ENCODE measurements around the gene TREM1. TPM values are rescaled to one million over a fixed set of nuclear protein-coding genes. Genes with fewer than 3 reads are reported as not detected.

TREM1 gene
- total RNA-seq, 4 donors from 2014 or later, result 2.1 TPM; not detected in 3

DNA sequence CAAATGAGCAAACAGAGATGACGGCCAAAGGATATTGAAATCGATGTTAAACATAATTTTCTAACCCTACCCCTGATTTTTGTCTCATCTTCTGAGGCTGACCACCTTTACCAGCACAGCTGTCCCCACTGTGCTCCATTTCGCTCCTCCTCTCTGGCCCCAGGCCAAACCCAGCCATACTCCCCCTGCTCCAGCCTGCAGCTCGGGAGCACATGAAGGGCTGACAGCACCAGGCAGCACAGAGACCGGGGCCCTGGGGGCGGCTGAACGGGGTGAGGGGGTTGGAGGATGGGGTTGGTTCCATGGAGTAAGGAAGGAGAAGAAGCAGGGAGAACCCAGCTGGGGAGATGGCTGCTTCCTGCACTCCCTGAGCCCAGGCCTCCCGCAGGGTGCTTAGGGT is 45.8 kb upstream of the TREM1 start:
- DNase-seq, result no peak

GRCh38 chr6:41331401-41332150 is 45.1 kb upstream of the TREM1 start:
- DNase-seq, result no peak
- H3K4me1 ChIP-seq, result peaks cover 0 to 18% (median 6%) of the 10 kb centered on the region in 4 donors
- no peaks in the 10 kb centered on the region for H3K9me3 ChIP-seq
- H3K27me3 ChIP-seq, result no peaks in the 10 kb centered on the region
- no peak overlapping the region for H3K4me3 ChIP-seq
- TF ChIP-seq POLR2A (IDR thresholded peaks at IDR 0.05) (no peak), CTCF (IDR thresholded peaks at IDR 0.05) (no peak)
- H3K36me3 ChIP-seq, result no peaks in the 10 kb centered on the region
- H3K27ac ChIP-seq, result no peak overlapping the region

More for the DNA sequence above, 45.8 kb upstream of the TREM1 start:
- TF ChIP-seq CTCF (IDR thresholded peaks at IDR 0.05), result no peak
- TF ChIP-seq POLR2A (IDR thresholded peaks at IDR 0.05), result no peak
- H3K27me3 ChIP-seq, result no peaks in the 10 kb centered on the region
- H3K4me1 ChIP-seq, result peaks cover 0 to 18% (median 6%) of the 10 kb centered on the region in 4 donors
- H3K9me3 ChIP-seq, result no peaks in the 10 kb centered on the region
- no peak overlapping the region for H3K27ac ChIP-seq
- no peaks in the 10 kb centered on the region for H3K36me3 ChIP-seq
- H3K4me3 ChIP-seq, result no peak overlapping the region

DNA sequence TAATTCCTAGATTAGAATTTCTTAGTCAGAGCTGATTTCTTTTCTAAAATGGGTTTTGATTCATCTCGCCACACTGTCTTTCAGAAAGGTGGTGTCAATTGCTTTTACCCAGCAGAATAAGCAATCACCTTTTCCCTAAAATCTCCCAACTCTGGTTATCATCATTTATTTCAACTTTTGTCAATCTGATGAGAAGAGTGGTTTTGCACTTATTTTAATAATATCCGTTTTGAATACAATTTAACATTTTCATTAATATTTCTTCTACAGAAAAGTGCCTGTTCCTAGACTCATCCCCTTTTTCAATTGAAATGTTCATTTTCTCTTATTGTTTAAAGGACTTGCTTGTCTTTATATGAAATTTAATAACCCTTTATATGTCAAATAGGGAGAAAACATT is 40.7 kb upstream of the TREM1 start:
- Histone ChIP-seq H3K27ac (no peak overlapping the region), H3K27me3 (no peaks in the 10 kb centered on the region), H3K36me3 (no peaks in the 10 kb centered on the region), H3K4me3 (no peak overlapping the region), H3K4me1 (no peaks in the 10 kb centered on the region), H3K9me3 (no peaks in the 10 kb centered on the region)
- TF ChIP-seq POLR2A (IDR thresholded peaks at IDR 0.05), result no peak
- no peak for TF ChIP-seq CTCF (IDR thresholded peaks at IDR 0.05)
- DNase-seq, result no peak

DNA sequence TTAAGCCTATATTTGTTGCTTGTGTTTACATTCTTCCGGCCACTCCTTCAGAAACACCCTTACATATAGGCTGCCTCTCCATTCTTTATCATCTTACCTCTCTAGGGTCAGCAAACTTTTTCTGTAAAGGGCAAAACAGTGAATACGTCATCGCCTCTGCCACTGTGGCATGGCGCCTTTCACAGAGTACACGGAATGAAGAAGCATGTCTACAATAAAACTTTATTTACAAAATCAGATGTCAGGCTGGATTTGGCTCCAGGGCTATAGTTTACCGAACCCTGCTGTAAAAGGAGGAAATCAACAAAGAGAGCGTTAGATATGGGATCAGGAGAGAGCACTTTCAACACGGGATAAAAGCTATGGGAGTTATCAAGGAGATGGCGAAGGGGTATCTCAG is 39.6 kb upstream of the TREM1 start:
- no peak for TF ChIP-seq CTCF (IDR thresholded peaks at IDR 0.05)
- TF ChIP-seq POLR2A (IDR thresholded peaks at IDR 0.05), result no peak
- Histone ChIP-seq H3K4me3 (no peak overlapping the region), H3K27me3 (no peaks in the 10 kb centered on the region), H3K4me1 (no peaks in the 10 kb centered on the region), H3K27ac (no peak overlapping the region), H3K9me3 (no peaks in the 10 kb centered on the region), H3K36me3 (no peaks in the 10 kb centered on the region)
- no peak for DNase-seq

GRCh38 chr6:41325446-41326066 is 39.1 kb upstream of the TREM1 start:
- H3K4me3 ChIP-seq, result no peak overlapping the region
- H3K27ac ChIP-seq, result no peak overlapping the region
- H3K36me3 ChIP-seq, result no peaks in the 10 kb centered on the region
- no peaks in the 10 kb centered on the region for H3K27me3 ChIP-seq
- no peaks in the 10 kb centered on the region for H3K9me3 ChIP-seq
- TF ChIP-seq POLR2A (IDR thresholded peaks at IDR 0.05) (no peak), CTCF (IDR thresholded peaks at IDR 0.05) (no peak)
- H3K4me1 ChIP-seq, result no peaks in the 10 kb centered on the region
- DNase-seq, result no peak
